A673 (cell line): ENCODE data around the gene UFD1. TPM values are rescaled to one million over a fixed set of nuclear protein-coding genes. Genes with fewer than 3 reads are reported as not detected.

Experiments
- BruUV-seq: library from RNA; stranded (reverse); fragments of 400-500 nt; replicated peaks from 2 replicates; lab custom pipeline; 2021; lab: Mats Ljungman, UMichigan
- CTCF ChIA-PET: fragments of 300-600 bp; sonication (Branson Sonifier 250); formaldehyde crosslinking; loops from one replicate; lab custom pipeline; 2022; ENCODE audit warnings: antibody characterized with exemption; lab: Charles Lee
- POLR2A ChIA-PET: fragments of 300-600 bp; sonication (Branson Sonifier 250); formaldehyde crosslinking; loops from one replicate; lab custom pipeline; 2022; ENCODE audit warnings: antibody characterized with exemption; ENCODE audit not compliant: low non-redundant PET; lab: Charles Lee
- DNase-seq: peaks from one replicate; pipeline ENCODE4 v3.0.0-alpha.2; 2015; ENCODE audit warnings: low spot score
- H3K27ac ChIP-seq: fragments of 200-600 bp; sonication (generic); 2 replicates; pipeline ENCODE4 v1.5.1; 2016; ENCODE audit warnings: mixed run types, low read depth, mild to moderate bottlenecking, mixed read lengths, antibody characterized with exemption, low read length; ENCODE audit not compliant: poor library complexity, severe bottlenecking
- H3K27me3 ChIP-seq: fragments of 200-600 bp; sonication (generic); replicated peaks from 2 replicates; pipeline ENCODE4 v1.6.1; 2017; ENCODE audit warnings: mixed run types, low read depth, mild to moderate bottlenecking, mixed read lengths, antibody characterized with exemption, low read length; ENCODE audit not compliant: insufficient read depth, poor library complexity
- H3K36me3 ChIP-seq: fragments of 200-600 bp; sonication (generic); 2 replicates; pipeline ENCODE4 v1.6.1; 2016; ENCODE audit warnings: mixed run types, mild to moderate bottlenecking, mixed read lengths, antibody characterized with exemption, low read length; ENCODE audit not compliant: insufficient read depth, poor library complexity, severe bottlenecking
- H3K4me1 ChIP-seq: fragments of 200-600 bp; sonication (generic); 2 replicates; pipeline ENCODE4 v1.6.1; 2017; ENCODE audit warnings: mixed run types, mild to moderate bottlenecking, mixed read lengths, antibody characterized with exemption, low read length; ENCODE audit not compliant: insufficient read depth, poor library complexity, severe bottlenecking
- H3K4me3 ChIP-seq: fragments of 200-600 bp; sonication (generic); 2 replicates; pipeline ENCODE4 v1.5.1; 2016; ENCODE audit warnings: low read depth, mixed run types, mild to moderate bottlenecking, mixed read lengths, low read length; ENCODE audit not compliant: poor library complexity, severe bottlenecking
- H3K9me3 ChIP-seq: fragments of 200-600 bp; sonication (generic); 2 replicates; pipeline ENCODE4 v1.6.1; 2016; ENCODE audit warnings: mixed run types, low read depth, mild to moderate bottlenecking, mixed read lengths, antibody characterized with exemption, low read length; ENCODE audit not compliant: poor library complexity, severe bottlenecking
- CTCF ChIP-seq: fragments of 300-800, 200-600 bp; sonication (generic); conservative IDR thresholded peaks from 2 replicates; pipeline ENCODE4 v1.5.1; 2017; ENCODE audit warnings: low read depth, mild to moderate bottlenecking, antibody characterized with exemption, low read length, moderate library complexity, mixed read lengths
- EZH2 ChIP-seq: fragments of 200-600 bp; sonication (generic); IDR thresholded peaks from 2 replicates; pipeline ENCODE4 v1.6.1; 2017; ENCODE audit warnings: borderline replicate concordance, low read depth, mild to moderate bottlenecking, mixed read lengths, antibody characterized with exemption, low read length; ENCODE audit not compliant: poor library complexity, severe bottlenecking
- intact Hi-C: fragments of 100-400 bp; cut with micrococcal nuclease; formaldehyde crosslinking; loops from one replicate; pipeline ENCODE4 v1.10.0; 2022; ENCODE audit not compliant: unreplicated experiment
- total RNA-seq: library from RNA; stranded (reverse); gene quantifications from 2 replicates; pipeline ENCODE4 v1.2.3, GENCODE V29; 2021

UFD1 gene
- total RNA-seq, 1 experiment from 2014 or later = 195 TPM

GRCh38 chr22:19419086-19419463, 59.9 kb downstream of the UFD1 start:
- POLR2A ChIA-PET = no interaction called here
- no TSS peak for BruUV-seq
- TF ChIP-seq CTCF (no peak), EZH2 (no peak)
- Histone ChIP-seq H3K36me3 (no peaks in the 10 kb centered on the region), H3K4me3 (no peak overlapping the region), H3K27ac (no peak overlapping the region), H3K27me3 (no peaks in the 10 kb centered on the region), H3K4me1 (no peaks in the 10 kb centered on the region), H3K9me3 (no peaks in the 10 kb centered on the region)
- intact Hi-C loops = no loop called here
- CTCF ChIA-PET = no interaction called here
- no peak for DNase-seq

- H3K27ac ChIP-seq = no peak overlapping the region
- ChIA-PET CTCF (no interaction called here), POLR2A (no interaction called here)
- TF ChIP-seq CTCF (no peak), EZH2 (no peak)
- H3K27me3 ChIP-seq = no peaks in the 10 kb centered on the region
- DNase-seq = no peak
- H3K4me1 ChIP-seq = no peaks in the 10 kb centered on the region
- no peaks in the 10 kb centered on the region for H3K9me3 ChIP-seq
- no peak overlapping the region for H3K4me3 ChIP-seq
- intact Hi-C loops = no loop called here
- H3K36me3 ChIP-seq = no peaks in the 10 kb centered on the region
- BruUV-seq = no TSS peak
Measured at GRCh38 chr22:19412923-19413322, 66.1 kb downstream of the UFD1 start.

GRCh38 chr22:19412478-19412877, 66.5 kb downstream of the UFD1 start:
- ChIA-PET POLR2A (no interaction called here), CTCF (no interaction called here)
- DNase-seq = no peak
- no peaks in the 10 kb centered on the region for H3K4me1 ChIP-seq
- TF ChIP-seq EZH2 (no peak), CTCF (no peak)
- no peak overlapping the region for H3K27ac ChIP-seq
- no peaks in the 10 kb centered on the region for H3K9me3 ChIP-seq
- no peak overlapping the region for H3K4me3 ChIP-seq
- no peaks in the 10 kb centered on the region for H3K27me3 ChIP-seq
- H3K36me3 ChIP-seq = no peaks in the 10 kb centered on the region
- no TSS peak for BruUV-seq
- intact Hi-C loops = no loop called here
